Amniotic stem cell (primary cell): ENCODE data around the gene SLC38A8.

Experiments used
- DNase-seq: peaks from one replicate; lab custom pipeline; 2025; lab: John Stamatoyannopoulos, UW

SLC38A8 gene

DNA sequence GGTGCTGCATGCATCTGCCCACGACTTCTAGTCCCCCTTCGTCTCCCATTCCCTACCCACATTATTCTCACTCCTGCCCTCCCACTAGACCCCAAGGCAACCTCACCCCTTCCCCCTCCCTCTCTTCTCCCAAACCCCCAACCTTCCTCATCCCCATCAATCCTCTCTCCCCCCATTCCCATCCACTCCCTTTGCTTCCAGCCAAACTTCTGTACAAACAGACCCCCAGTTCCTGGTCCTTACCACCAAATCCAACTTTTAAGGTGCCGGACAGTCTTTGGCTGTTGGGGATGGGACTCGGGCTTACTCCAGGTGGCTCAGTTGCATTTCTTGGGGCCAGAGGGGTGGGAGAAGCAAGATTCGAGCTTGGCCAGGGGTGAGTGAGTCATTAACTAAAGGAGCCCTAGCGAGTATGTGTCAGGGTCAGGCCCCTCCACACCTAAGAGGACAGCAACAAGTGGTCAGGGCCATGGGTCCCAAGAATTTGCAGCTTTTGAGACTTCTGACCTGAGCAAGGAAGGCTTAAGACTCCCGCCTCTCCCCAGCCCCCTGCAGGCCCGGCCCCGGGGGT is at the start of gene SLC38A8:
Gene SLC38A8, minus strand, starts transcription at position 488 of the 571 bp plus-strand sequence. CDS start 638 bp downstream, outside the sequence.
- no peak for DNase-seq

DNA sequence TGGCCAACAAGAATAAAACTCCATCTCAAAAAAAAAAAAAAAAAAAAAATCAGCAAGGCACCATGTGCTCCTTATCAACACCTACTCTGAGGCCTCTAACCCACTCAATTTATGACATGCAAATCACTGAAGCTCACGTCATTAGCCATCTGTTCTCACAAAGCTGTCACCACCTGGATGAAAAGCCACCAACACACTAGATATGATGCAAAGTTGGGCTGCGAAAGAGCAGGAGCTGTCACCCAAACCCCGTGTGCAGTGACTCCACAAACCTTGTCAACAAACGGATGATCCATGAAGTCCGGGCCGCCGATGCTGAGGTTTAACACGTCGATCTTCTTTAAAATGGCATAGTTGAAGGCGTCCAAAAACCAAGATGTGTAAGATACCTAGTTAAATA is 48.9 kb upstream of the SLC38A8 start:
- no peak for DNase-seq

DNA sequence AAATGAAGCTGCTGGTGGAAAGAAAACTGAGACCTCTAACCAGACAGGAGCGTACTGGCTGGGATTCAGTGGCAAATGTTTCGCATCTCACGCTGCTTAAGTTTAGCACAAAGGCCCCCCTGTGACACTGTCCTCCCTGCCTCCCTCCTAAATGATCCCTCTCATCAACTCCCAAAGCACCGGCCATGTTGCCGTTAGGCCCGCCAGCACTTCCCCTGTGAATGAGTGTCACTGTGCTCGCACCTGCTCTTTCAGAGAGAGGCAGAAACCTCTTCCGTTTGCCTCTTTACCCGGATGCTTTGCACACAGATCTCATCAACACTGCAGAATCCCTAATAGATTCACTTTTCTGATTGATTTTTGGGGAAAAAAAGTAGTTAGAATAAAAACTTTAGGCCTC is 47.6 kb upstream of the SLC38A8 start:
- no peak for DNase-seq

DNA sequence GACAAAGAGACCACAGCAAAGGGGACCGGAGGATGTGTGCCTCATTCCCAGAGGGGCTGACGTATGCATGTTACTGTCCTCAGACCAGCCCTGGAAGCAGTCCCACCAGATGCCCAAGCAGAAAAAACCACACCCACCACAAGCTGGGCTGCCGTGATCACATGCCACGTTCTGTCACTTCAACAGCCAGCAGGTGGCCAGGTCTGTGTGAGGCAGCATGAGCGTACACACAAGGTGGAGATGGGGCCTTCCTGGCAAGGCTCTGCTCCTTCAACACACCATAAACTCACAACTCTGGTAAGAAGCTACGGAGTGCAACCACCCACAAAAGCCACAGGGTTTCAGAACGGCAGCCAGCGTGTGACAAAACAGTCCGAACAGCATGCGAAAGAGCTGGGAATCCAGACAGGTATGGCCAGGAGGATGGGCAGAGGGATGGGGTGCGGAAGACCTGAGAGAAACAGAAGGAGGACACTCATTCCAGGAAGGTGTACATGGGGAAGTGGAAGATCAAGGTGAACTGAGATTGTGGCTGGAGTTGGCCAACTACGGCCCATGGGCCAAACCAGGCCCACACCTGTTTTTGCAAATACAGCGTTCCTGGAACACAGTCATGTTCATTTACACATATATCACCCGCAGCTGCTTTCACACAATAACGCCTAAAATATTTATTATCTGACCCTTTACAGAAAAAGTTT is 46.2 kb upstream of the SLC38A8 start:
- no peak for DNase-seq

DNA sequence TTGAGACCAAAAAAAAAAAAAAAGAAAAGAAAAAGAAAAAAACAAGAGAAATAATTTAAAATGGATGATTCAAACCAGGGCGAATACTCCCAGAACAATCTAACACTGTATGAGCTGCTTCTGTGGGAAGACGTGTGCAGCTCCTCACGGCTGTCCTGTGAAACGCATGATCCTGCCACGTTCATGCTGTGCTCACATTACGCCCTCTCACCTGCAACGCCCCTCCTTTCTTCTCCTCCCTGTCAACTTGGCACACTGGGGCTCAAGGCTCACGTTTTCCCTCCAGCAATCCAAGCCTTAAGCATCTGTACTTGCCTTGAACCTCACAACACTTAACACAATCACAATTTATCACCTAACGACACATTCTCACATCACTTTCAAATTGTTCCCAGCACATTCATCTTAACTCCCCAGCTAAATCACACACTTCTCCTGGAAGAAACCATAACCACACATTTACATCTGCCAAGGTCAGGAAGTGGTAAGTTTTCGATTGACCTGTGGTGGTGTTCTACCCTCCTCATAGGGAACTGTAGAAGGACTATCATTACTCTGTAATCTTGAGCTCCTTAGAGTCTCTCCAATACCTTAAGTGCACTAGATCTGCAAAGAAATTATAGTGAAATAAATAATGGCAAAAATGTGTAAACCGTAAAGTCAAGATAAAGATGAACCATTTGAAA is 45.0 kb upstream of the SLC38A8 start:
- DNase-seq: no peak

DNA sequence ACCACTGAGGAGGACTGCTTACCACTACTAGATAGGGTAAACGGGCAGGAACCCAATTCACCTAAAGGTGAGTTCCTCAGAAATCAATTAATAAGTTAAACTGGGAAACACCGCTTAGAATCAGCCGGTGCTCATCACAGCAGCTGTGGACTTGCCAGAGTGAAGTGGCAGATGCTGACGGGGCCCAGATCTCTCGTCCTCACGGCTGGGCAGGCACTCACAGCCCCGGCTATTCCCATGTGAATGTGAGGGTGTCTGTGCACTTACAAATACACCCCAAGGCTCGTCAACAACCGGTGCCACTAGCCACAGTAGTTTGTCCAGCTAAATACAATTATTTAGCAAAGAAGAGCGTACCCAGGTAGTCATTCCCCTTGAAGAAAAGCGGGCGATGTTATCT is 44.4 kb upstream of the SLC38A8 start:
- no peak for DNase-seq

DNA sequence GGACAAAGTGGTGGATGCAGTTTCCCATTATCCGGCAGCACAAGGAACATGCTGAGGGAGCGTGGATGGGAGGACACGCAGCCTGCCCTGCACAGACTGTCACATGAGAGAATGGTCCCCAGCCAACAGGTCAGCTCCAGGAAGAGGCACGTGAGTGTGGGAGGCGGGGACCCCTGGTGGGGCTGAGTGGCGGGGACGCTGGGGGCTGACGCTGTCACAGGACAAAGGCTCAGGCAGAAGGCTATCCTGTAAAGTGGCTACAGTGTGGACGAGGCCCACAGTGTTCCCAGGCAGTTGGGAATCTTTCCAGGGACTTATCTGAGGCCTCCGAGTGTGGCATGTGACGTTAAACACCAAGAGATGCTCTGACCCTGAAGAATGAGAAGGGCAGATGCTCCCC is 43.7 kb upstream of the SLC38A8 start:
- DNase-seq: no peak

DNA sequence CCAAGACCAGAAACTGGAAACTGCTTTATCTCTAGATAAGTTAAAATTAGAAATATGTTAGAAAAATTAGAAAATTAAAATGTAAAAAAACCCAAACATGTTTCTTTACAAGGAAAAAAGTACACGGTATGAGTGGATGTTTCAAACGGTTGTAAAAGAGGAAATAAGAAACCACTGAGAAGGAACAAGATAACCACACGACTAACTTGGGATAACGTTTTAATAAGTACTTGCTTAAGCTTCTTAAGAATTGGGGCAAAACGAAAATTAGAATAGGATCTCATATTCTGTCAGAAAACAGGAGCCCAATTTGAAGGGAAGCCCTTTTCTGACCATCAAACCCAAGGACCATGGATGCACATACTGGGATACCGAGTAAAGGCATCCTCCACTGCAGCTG is 43.2 kb upstream of the SLC38A8 start:
- no peak for DNase-seq

DNA sequence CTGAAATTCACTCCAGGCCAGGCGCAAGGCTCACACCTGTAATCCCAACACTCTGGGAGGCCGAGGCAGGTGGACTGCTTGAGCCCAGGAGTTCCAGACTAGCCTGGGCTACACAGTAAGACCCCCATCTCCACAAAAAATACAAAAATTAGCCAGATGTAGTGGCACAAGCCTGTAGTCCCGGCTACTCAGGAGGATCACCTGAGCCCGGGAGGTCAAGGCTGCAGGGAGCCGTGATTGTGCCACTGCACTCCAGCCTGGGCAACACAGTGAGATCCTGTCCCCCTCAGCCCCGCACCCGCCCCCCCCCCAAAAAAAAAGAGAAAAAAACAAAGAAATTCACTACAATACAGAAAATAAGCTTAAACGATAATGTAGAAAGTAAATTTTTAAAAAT is 42.7 kb upstream of the SLC38A8 start:
- DNase-seq: no peak

DNA sequence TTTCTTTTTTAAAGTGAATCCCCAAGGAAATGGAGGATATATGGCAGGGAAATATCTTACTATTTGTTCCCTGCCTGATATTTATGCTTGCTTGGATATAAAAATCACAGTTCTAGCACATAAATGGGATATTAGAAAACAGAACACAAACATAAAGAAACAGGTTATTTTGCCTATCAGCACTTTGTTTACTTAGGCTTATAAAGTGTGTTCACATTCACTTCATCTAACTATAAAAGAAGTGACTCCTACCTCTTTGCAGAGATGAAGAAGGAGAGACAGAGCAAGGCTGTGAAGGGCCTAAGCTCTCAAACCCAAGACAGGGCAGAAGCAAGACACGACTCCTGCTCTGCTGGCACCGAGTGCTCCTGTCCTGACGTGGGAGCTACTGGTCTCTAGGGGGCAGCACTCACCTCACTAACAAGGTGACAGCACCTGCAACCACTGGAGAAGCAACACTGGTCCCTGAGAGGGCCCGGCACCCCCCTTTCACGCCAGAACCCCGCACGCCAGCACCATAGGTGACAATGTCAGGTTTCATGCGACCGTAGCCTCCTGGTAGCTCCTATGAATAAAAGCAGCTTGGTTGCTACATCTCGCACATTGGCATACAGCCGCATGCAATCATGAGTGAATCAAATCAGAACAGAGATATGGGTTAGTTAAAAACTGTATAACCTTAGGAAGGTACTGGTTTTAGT is 42.1 kb upstream of the SLC38A8 start:
- DNase-seq: no peak

DNA sequence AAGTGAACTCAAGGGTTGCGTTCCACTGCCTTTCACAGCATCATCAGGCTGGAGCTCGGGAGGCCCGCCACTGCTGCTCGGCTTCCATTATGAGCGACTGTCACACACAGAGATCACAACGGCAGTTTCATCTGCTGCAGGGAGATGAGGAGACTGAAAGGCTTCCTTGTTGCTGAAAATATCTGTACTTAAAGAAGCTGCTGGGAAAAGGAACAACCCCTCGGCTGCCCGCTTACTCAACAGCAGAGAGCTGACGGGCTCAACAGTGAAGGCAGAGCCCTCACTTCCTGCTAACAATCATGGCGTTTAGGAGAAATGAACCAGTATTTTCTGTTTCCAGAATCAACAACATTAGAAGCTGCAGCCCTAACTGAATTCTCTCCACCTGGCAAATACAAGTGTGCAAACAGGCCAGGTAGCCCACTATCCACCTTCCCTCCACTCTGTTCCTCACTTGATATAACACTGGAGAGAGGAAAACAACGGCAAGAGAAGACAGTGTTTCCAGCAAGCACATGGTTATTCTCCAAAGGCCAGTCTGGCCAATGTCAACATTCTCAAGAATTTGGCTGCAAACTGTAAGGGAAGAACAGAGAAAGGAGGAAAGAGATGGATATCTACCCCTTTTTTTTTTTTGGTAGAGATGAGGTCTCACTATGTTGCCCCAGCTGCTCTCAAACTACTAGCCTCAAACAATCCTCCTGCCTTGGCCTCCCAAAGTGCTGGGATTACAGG is 40.4 kb upstream of the SLC38A8 start:
- no peak for DNase-seq

DNA sequence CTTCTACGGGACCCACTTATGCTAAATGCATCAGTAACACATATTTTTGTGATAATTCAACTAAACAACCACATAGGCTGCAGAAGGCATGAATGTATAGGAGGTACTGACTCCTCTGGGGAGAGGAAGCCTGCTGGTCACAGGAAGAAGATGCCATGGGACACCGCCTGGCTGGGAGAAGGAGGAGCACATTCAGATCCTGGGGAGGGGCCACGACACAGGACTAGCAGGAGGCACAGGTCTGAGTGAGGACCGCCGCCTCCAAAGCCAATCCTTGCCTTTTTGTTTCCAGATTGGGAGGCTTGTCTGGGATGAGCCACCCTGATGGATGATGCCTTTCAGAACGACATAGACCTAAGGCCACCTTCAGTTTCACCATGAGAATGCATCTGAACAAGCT is 39.5 kb upstream of the SLC38A8 start:
- no peak for DNase-seq

DNA sequence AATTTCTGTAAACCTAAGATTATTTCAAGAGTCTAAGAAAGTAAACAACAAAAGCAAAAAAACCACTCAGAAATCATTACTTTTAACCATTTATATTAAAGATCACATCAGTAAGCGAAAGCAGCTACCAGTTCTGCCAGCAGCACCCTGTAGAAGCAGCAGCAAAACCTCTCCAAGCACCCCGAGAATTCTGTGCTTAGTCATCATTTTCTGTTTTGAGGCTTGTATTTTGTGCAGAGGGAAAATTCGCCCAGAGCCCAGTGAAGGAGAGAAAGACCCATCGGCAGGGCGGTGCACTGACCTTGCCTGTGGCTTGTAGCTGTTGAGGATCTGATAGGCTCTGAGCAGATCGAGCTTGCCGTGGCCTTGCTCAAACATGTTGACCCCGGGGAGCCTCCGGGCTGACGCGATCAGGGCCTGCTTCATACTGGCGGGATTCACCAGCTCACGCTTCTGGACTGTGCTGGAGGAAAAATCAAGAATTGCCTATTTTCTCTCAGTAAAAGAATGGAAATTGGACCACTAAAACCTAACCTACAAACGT is 38.9 kb upstream of the SLC38A8 start:
- DNase-seq: no peak

DNA sequence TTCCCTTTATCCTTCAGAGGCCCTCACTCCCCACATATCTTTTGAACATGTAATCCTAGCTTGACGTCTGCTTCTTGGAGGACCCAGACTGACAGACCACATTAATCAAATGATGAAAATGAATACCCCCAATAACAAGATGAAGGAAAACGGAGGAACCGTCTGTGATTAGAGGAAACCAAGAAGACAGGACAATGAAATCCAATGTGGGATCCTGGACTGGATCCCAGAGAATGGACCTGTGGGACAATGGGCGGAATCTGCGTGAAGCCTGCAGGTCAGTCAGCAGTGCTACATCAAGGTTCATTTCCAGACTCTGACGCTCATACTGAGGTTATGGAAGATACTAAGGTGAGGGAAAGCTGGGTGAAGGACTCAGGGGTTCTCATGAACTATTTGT is 38.2 kb upstream of the SLC38A8 start:
- no peak for DNase-seq

DNA sequence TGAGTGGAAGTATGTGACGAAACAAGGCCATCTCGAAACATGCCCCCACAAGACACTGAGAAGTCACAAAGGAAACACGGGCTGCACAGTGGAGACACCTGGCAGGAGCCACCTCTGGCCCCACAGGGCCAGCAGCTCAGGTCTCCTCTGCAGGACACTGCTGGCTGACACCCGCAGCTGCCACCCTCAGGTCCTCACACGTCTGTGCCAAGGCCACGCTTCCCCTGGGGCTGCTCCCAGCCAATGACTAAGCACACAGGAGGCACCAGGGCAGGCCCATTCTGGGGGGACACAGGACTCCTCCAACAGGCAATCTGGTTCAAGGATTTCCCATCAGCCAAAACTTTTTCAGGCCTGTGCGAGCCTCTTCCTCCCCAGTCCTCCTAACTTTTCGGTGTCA is 37.8 kb upstream of the SLC38A8 start:
- DNase-seq: no peak

DNA sequence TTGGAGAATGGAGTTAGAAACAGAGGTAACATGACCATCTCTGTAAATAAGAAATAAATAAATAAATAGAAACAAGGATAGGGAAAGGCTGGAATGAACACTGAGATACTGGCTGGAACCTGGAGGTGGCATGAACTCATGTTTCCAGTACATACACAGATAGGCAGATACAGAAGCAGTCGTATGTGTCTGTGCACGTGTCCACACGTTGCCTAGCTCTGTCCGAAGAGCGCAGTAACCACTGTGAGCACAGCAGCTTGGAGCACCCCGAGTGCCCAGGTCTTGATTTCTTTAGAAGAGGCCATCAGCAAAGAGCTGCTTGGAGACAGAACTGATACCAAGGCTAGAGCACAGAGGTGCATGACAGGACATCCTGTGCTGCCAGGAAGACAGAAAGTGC is 37.1 kb upstream of the SLC38A8 start:
- DNase-seq: no peak

DNA sequence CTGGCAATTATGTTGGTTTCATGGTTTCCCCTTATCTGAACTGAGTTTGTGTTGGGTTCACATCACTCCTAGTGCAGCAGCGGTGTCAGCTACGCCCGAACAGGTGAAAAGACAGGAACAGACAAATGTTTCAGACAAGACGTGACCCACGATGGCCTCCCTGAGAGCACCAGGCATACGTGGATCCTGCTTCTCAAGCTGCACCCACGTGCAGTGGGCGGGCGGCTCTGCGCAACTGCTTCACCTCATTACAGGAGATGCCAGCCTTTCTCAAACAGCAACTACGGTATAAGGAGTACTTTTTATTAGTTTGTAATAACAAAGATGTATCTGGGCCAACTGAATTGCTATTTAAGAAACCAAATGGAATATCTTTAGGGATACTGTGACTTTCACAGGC is 32.8 kb upstream of the SLC38A8 start:
- no peak for DNase-seq

DNA sequence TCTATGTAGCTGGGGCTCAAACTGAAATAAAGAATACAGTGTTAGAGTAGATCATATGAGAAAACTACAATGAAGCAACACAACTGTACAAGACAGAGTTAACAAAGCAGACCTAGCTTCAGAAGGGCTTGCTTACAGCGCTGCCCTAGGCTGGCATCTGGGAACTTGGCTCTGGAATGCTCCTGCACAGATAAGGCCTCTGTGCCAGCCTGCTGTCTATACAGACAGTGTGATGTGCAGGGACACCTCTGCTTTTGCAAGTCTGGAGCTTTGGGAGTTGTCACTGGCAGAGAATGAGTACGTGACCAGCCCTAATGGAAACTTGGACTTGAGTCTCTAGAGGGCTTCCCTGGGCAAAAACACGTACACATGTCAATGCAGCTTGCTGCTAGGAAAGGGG is 32.1 kb upstream of the SLC38A8 start:
- DNase-seq: no peak

DNA sequence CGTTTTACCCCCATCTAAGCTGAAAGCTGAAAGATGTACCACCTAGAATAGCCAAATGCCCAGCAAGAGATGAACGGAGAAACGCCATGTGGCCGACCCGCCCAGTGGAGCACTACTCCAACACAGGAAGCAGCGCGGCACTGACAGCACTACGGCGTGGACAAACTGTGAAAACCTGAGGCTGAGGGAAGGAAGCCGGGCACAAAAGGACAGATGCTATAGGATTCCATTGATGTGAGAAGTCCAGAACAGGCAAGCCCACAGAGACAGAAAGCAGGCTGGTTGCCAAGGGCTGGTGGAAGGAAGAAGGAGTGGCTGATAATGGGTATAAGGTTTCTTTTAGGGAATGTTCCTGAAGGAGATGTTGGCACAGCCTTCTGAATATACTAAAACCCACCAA is 29.4 kb upstream of the SLC38A8 start:
- DNase-seq: no peak

DNA sequence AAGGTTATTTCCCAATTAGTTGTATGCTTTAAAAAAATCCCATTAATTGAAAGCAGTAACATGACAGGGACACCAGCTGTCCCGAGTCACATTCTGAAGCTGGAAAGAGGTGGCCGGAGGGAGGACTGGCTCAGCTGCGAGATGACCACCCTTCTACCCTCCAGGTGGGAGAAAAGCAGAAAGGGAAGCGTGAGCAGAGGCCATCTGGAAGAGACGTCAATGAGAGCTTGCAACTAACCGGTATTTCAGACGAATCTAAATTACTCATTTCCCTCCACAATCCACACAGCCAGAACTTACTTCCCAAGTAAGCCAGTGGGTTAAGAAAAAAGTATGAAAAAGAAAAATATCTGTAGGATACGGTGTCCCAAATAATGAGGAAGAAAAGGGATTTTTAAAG is 28.5 kb upstream of the SLC38A8 start:
- DNase-seq: no peak

DNA sequence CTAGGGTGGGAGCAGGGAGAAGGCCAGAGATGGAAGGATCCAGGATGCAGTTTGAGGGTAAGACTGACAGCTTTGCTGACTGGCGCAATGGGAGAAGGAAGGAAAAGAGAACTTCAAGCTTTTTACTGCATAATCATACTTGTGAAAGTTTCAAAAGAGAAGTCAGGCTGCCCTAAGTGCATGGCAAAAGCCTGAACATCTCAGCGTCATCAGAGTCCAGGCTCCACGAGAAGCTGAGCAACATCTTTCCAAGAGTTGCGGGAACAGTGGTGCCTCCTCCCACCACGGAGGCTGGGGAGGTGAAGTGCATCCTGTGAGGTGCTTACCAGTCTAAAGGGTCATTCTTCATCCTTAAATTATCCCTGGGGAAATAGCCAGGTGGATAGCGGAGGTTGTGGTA is 26.9 kb upstream of the SLC38A8 start:
- no peak for DNase-seq
